K562 (cell line): ENCODE measurements around the gene ANAPC16. TPM values are rescaled to one million over a fixed set of nuclear protein-coding genes. Genes with fewer than 3 reads are reported as not detected.

Experiments
- BRCA1 ChIP-seq, 2 experiments: fragments of 450-650 bp in 1 of 2; sonication (generic) in 1 of 2; formaldehyde crosslinking in 1 of 2; IDR thresholded peaks; 2 replicates each; pipeline versions ENCODE4 v1.5.0 to v1.6.1; 2017 to 2020; ENCODE audit warnings: mild to moderate bottlenecking in 1 of 2, missing genetic modification reagents in 1 of 2
- E2F6 ChIP-seq, 2 experiments: IDR thresholded peaks; 2 replicates each; pipeline ENCODE4 v1.6.1; 2011; ENCODE audit warnings: borderline replicate concordance in 1 of 2, control low read depth in 1 of 2, low read depth in 1 of 2, low read length in 1 of 2, mild to moderate bottlenecking in 1 of 2, mixed read lengths in 1 of 2, moderate library complexity in 1 of 2; ENCODE audit not compliant: insufficient read depth in 1 of 2, insufficient read length in 1 of 2, poor library complexity in 1 of 2, severe bottlenecking in 1 of 2; ENCODE audit errors: extremely low read depth in 1 of 2
- ETS1 ChIP-seq: conservative IDR thresholded peaks from 2 replicates; pipeline ENCODE4 v1.6.1; 2011; ENCODE audit warnings: low read depth, mild to moderate bottlenecking, low read length; ENCODE audit not compliant: control insufficient read depth
- FOSL1 ChIP-seq: fragments of 200-800 bp; sonication (Bioruptor generic); conservative IDR thresholded peaks from 2 replicates; pipeline ENCODE4 v1.6.1; 2016; ENCODE audit warnings: missing genetic modification characterization, missing compliant biosample characterization
- FOXK2 ChIP-seq, 2 experiments: fragments of 450-650 bp; IDR thresholded peaks in 1 of 2; conservative IDR thresholded peaks in 1 of 2; 2 replicates each; pipeline ENCODE4 v1.6.1; 2016; ENCODE audit warnings: low read depth in 2 of 2, mild to moderate bottlenecking in 1 of 2
- JUN ChIP-seq, 2 experiments: sonication (generic) in 1 of 2; formaldehyde crosslinking in 1 of 2; IDR thresholded peaks; 2 replicates each; pipeline versions ENCODE4 v1.6.1 to v1.8.0; 2012 to 2022; ENCODE audit warnings: borderline replicate concordance in 2 of 2, mild to moderate bottlenecking in 2 of 2, improper control_type of control experiment in 1 of 2, low read depth in 1 of 2, low read length in 1 of 2, missing genetic modification reagents in 1 of 2
- LARP7 ChIP-seq: fragments of 450-650 bp; IDR thresholded peaks from 2 replicates; pipeline ENCODE4 v1.6.1; 2016
- NCOA6 ChIP-seq: fragments of 450-650 bp; IDR thresholded peaks from 2 replicates; pipeline ENCODE4 v1.6.1; 2017; ENCODE audit warnings: mild to moderate bottlenecking
- PRDM10 ChIP-seq: fragments of 450-650 bp; IDR thresholded peaks from 2 replicates; pipeline ENCODE4 v1.6.1; 2018; ENCODE audit not compliant: partially characterized antibody
- RAD21 ChIP-seq, 2 experiments: fragments of 250-450 bp in 1 of 2; fragments of 450-650 bp in 1 of 2; sonication (Bioruptor Pico) in 1 of 2; formaldehyde crosslinking in 1 of 2; IDR thresholded peaks in 1 of 2; conservative IDR thresholded peaks in 1 of 2; 2 replicates each; pipeline versions ENCODE4 v1.4.0 to v1.8.0; 2020 to 2022; ENCODE audit warnings: mild to moderate bottlenecking in 2 of 2, moderate library complexity in 1 of 2
- RBM22 ChIP-seq: fragments of 200-400 bp; formaldehyde crosslinking; IDR thresholded peaks from 2 replicates; pipeline ENCODE4 v1.6.1; 2018; ENCODE audit warnings: low read length, low read depth; ENCODE audit not compliant: poor library complexity, severe bottlenecking
- SETDB1 ChIP-seq: IDR thresholded peaks from one replicate; pipeline ENCODE4 v1.6.1; 2012; ENCODE audit warnings: low read length, control low read depth, inconsistent platforms
- STAT5A ChIP-seq: IDR thresholded peaks from 2 replicates; pipeline ENCODE4 v1.6.1; 2012; ENCODE audit warnings: low read length, inconsistent platforms, borderline replicate concordance
- TAF7 ChIP-seq: fragments of 450-650 bp; IDR thresholded peaks from 2 replicates; pipeline ENCODE4 v1.6.1; 2016; ENCODE audit warnings: missing genetic modification characterization, missing compliant biosample characterization
- U2AF1 ChIP-seq: fragments of 200-400 bp; formaldehyde crosslinking; optimal IDR thresholded peaks from 2 replicates; pipeline ENCODE3; 2017; ENCODE audit warnings: mild to moderate bottlenecking, low read depth, low read length, moderate library complexity
- ZBTB5 ChIP-seq: fragments of 450-650 bp; IDR thresholded peaks from 2 replicates; pipeline ENCODE4 v1.6.1; 2017; ENCODE audit warnings: antibody characterized with exemption
- ZNF3 ChIP-seq: fragments of 250-450 bp; sonication (Bioruptor Pico); IDR thresholded peaks from 2 replicates; pipeline ENCODE4 v1.5.0; 2021; ENCODE audit warnings: mild to moderate bottlenecking, moderate library complexity
- ZNF586 ChIP-seq: fragments of 450-650 bp; formaldehyde crosslinking; conservative IDR thresholded peaks from 2 replicates; pipeline ENCODE4 v1.4.0; 2020; ENCODE audit warnings: mild to moderate bottlenecking, moderate library complexity
- polyA plus RNA-seq, 8 experiments: library from polyadenylated mRNA; depleted of rRNA in 4 of 8; stranded (reverse) in 5 of 8; unstranded in 3 of 8; fragments of >200 nt; fragmentation: Nextera tagmentation in 2 of 8; fragmentation: Illumina TruSeq in 1 of 8; extraction: Ambion mirVana in 2 of 8; extraction: Trizol in 1 of 8; gene quantifications; 2 replicates each; pipeline versions ENCODE4 v1.2.1 to v1.2.3, GENCODE V29; 2011 to 2014; ENCODE audit warnings: inconsistent platforms in 1 of 8, missing spikeins in 1 of 8
- total RNA-seq, 7 experiments: library from RNA; depleted of rRNA in 6 of 7; stranded (reverse); fragments of >200 nt in 6 of 7; fragmentation: Illumina TruSeq in 2 of 7; extraction: Trizol in 2 of 7; gene quantifications; 2 replicates each; pipeline versions ENCODE4 v1.2.1 to v1.2.3, GENCODE V29; 2011 to 2021; ENCODE audit warnings: low replicate concordance in 1 of 7

Gene ANAPC16
- total and polyA plus RNA-seq, 9 of the 15 experiments (the other 6 are each of a cell fraction or from before 2014, with no cell fraction given): 42.6 to 208 (median 108) TPM

- TF ChIP-seq PRDM10 (no peak), ZNF3 (no peak), FOXK2 (conservative IDR thresholded peaks at IDR 0.05 in 1 of 2, IDR thresholded peaks at IDR 0.05 in 1 of 2; ENCODE audit: low read depth in 2 of 2) (no peak), LARP7 (0 out of 2 replicates have a peak, but pooled peaks have one; percentile 7), JUN (IDR thresholded peaks at IDR 0.05; ENCODE audit: borderline replicate concordance, low read depth, low read length) (peak; percentile 68; the same call in 1 of the 2 replicates), JUN (CRISPR knock-in tag; IDR thresholded peaks at IDR 0.05; ENCODE audit: borderline replicate concordance) (no peak; the same call in 1 of the 2 replicates), ZBTB5 (peak; percentile 90), RAD21 (CRISPR knock-in tag; conservative IDR thresholded peaks at IDR 0.05 in 1 of 2, IDR thresholded peaks at IDR 0.05 in 1 of 2) (peak; percentile 64 to 69), NCOA6 (no peak), TAF7 (tag) (peak; percentile 48; the same call in 1 of the 2 replicates), FOSL1 (tag) (peak; percentile 78), RBM22 (no peak), E2F6 (IDR thresholded peaks at IDR 0.05; ENCODE audit: borderline replicate concordance in 1 of 2, extremely low read depth in 1 of 2, insufficient read depth in 1 of 2, insufficient read length in 1 of 2, low read depth in 1 of 2, low read length in 1 of 2, poor library complexity in 1 of 2, severe bottlenecking in 1 of 2) (peak; percentile 21 to 49), BRCA1 (IDR thresholded peaks at IDR 0.05) (no peak), BRCA1 (CRISPR knock-in tag; IDR thresholded peaks at IDR 0.05) (no peak), ETS1 (peak; percentile 76), STAT5A (peak; percentile 89), SETDB1 (no peak), ZNF586 (CRISPR knock-in tag) (no peak), U2AF1 (no peak)
These were observed 57.0 kb downstream of the ANAPC16 start (continued) for GRCh38 chr10:72272689-72273409.
